ENCODE results near the gene CIITA.

The CIITA gene

DNA sequence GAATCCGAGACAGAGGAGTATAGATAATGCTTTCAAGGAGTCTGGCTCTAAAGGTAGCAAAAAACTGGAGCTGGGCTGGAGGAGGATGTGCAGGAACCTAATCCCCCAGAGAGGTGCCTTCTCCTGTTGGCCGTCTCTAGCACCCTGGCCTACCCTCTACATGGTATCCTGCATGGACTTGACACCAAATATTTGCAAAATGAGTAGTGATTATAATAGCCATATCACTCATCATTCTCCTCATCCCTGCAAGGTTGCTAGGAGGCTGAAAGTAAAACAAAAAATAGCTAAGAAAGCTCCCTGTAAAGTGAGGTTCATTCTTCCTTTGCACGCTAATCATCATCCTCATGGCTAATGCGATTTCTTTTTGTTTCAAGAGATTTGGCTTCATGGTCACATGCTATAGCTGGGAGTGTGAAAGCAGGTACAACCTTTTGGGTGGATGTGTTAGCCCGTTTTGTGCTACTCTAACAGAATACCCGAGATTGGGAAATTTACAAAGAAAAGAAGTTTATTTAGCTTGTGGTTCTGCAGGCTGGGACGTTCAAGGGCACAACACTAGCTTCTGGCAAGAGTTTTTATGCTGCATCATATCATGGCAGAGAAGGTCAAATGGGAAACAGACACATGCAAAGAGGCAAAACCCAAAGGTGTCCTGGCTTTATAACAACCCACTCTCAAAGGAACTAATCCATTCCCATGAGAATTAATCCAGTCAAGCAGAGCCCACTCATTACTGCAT is 27.1 kb upstream of the CIITA start:
- no peak for DNase-seq (ENCODE audit: low spot score)

DNA sequence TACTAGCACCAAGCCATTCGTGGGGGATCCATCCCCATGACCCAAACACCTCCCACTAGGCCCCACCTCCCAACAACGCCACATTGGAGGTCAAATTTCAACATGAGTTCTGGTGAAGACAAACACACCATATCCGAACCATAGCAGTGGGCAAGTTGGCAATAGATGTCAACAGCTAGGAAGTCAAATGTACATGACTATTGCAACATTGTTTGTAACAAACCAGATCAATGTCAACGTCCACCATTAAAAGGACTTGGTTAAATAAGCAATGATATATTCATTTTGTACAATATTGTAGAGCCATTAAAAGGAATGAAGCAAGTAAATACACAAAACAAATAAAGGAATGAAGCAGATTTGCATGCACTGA is 26.5 kb upstream of the CIITA start:
- no peak for DNase-seq (ENCODE audit: low spot score)

DNA sequence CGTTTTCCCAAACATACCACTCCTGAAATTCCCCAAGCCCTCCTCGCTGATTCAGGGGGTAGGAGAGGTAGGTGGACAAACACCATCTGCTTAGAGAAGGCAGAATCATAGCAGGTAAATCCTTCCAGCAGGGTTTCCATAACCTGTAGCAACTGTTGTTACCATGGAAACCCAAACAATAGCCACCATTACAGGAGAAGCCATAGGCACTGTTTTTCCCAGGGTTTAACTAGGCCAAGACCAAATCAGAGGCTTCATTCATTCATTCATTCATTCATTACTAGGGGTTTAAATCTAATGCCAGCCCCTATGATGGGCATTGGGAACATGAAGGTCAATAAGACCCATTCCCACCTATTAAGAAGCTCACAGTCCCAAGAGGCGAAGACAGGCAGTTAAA is 25.5 kb upstream of the CIITA start:
- DNase-seq (ENCODE audit: low spot score), result no peak

- DNase-seq (ENCODE audit: low spot score), result no peak
These were observed 24.7 kb upstream of the CIITA start for GRCh38 chr16:10852286-10852685.

DNA sequence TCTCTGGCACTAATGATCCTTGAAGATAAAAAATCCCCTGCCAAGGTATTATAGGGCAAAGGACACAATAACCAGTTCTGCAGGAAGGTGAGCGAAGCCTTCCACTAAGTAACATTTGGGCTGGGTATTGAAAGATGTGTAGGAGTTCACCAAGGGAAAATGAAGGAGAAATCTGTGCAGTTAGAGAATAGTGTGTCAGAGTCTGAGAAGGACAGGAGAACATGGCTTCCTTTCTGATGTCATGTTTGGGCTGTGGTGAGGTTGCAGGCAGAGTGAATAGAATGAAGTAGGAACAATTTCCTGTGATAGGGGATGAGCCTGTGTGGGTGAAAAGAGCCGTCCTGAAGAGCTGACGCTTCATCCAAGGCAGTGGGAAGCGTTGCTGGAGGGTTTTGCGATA is 24.1 kb upstream of the CIITA start:
- no peak for DNase-seq (ENCODE audit: low spot score)

- no peak for DNase-seq (ENCODE audit: low spot score)
These were observed 21.0 kb upstream of the CIITA start for GRCh38 chr16:10856042-10856441.

DNA sequence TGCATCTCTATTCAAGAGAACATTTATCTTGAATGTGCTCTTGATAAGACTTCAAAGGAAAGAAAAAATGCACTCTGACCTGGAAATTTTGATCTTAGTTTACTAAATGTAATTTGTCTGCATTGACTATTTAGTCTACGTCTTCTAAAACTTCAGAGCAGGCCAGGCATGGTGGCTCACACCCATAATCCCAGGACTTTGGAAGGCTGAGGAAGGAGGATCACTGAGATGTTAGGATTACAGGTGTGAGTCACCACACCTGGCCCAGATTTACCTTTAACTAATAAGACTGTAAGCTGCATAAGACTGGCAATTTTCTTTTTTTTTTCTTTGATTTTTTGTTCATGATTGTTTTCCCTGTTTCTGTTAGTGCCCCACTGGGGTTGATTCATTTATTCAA is 18.8 kb upstream of the CIITA start:
- DNase-seq (ENCODE audit: low spot score), result no peak

DNA sequence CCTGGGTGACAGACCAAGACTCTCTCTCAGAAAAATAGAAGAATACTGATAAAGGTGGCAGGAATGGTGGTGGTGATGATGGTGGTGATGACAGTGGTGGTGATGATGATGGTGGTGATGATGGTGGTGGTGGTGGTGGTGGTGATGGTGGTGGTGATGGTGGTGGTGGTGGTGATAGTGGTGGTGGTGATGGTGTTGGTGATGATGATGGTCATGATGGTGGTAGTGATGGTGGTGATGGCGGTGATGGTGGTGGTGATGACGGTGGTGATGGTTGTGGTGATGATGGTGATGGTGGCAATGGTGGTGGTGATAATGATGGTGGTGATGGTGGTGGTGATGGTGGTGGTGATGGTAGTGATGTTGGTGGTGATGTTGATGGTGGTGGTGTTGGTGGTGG is 18.0 kb upstream of the CIITA start:
- DNase-seq (ENCODE audit: low spot score), result no peak

GRCh38 chr16:10859658-10860057 is 17.3 kb upstream of the CIITA start:
- DNase-seq (ENCODE audit: low spot score), result no peak

- DNase-seq (ENCODE audit: low spot score), result no peak
These were observed 14.6 kb upstream of the CIITA start for GRCh38 chr16:10862438-10862837.

DNA sequence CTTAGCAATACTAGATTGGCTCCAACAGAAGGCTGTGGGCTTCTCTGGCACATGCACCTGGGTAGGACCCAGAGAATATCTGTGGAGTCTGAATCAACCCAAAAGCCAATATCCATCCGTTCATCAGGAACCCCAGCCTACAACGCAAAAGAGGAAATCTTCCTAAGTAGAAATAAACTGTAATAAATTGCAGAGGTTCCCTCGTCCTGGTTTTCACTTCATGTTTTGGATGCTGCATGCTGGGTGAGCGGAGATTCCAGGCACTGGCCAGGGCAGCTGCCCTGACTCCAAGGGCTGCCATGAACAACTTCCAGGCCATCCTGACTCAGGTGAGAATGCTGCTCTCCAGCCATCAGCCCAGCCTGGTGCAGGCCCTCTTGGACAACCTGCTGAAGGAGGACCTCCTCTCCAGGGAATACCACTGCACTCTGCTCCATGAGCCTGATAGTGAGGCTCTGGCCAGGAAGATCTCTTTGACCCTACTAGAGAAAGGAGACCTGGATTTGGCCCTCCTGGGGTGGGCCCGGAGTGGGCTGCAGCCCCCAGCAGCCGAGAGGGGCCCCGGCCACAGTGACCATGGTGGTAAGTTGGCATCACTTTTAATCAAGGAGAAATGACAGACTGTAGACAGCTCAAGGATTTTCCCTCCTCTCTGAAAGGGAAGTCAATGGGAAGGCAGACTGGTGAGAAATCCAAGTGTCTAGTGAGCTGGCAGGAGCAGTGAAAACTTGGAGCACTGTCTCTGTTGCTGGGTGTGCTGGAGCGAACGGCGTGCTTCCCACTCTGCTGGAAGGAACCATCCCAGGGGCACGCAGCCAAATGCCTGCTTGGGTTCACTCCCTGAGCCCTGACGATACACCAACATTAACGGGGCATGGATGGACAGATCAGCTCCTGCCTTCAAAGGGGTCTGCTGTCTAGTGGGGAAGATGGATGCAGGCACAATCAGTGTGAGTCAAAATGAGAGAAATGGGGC is 10.7 kb upstream of the CIITA start:
- no peak for DNase-seq (ENCODE audit: low spot score)

- no peak for DNase-seq (ENCODE audit: low spot score)
These were observed 9.8 kb upstream of the CIITA start for GRCh38 chr16:10867199-10867598.

DNA sequence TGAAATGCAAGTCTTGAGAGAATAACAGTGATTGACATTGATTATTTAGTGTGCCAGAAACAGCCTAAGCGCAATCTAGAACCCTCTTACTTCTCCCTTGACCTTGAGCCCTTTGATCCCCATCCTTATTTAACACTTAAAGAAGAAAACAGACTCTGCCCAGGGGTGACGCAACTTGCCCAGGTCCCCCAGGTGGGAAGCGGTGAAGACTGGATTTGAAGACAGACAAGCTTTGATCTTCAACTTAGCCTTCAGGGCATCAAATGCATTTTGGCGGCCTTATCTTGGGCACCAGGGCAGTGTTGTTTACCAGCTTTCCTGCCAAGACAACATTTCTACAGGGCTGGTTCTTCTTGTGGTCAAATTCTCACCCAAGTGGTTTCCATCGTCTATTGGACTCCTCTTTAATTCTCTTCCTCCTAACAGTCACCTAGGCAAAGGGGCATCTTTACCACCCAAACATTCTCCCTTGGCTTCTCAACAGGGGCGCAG is 8.9 kb upstream of the CIITA start:
- no peak for DNase-seq (ENCODE audit: low spot score)

DNA sequence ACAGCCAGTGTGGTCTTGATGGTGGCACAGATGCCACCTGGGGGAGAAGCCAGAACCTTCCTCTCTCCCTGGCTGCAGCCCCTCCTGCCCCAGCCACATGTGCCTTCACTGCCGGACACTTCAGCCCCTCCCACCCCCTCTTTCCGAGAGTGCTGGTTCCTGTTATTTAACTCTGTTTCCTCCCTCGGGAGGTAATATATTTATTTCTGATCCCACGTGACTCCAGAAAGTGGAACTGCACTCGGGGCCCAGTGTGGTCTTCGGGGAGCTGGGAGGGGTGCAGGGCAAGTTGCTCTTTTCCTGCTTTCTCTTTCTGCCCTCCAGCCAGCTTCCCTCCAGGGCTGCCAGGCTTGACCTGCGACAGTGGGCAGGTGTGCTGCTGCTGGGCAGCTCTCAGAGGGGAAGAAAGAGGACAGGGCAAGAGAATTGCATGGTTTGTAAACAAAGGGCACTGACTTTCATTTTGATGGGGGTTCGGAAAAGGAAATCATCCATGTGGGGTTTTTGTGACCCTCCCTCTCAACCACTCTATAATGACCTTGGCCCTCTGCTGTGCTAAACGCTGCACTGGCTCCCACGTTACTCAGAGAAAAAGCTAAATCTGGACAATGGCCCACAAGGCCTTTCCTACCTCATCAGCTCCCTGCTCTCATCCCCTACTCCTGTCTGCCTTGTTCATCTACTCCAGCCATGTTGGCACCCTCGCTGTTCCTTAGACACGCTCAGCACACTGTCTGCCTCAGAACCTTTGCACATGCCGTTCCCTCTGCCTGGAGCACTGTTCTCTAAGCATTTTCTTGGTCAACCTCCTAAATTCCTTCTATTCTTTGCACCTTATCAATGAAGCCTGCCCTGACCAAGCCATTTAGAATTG is 8.2 kb upstream of the CIITA start:
- DNase-seq (ENCODE audit: low spot score), result no peak

GRCh38 chr16:10870137-10870776 is 6.7 kb upstream of the CIITA start:
- no peak for DNase-seq (ENCODE audit: low spot score)

- no peak for DNase-seq (ENCODE audit: low spot score)
These were observed 6.2 kb upstream of the CIITA start for GRCh38 chr16:10870808-10871156.

- DNase-seq (ENCODE audit: low spot score), result peak; percentile 45
These were observed 5.6 kb upstream of the CIITA start for GRCh38 chr16:10871157-10871991.

DNA sequence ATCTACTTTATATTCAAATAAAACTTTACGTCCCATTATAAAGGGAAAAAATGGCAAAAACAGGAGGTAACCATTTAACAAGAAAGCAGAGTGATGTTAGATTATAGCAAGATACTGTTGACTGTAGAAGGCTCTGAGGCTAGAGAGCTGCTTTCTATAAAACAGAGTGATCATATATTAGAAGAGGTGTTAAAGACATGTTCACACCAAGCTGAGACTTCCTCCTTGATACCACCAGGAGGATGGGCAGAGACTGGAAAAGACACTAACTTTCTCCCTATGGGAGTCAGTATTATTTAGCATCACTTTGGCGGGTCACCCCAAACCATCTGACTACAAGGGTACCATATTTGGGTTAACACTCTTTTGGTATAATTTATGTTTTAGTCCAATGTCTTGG is 687 bp upstream of the CIITA start:
- no peak for DNase-seq (ENCODE audit: low spot score)

GRCh38 chr16:10877472-10877946 is 507 bp downstream of the CIITA start:
- DNase-seq (ENCODE audit: low spot score), result no peak

DNA sequence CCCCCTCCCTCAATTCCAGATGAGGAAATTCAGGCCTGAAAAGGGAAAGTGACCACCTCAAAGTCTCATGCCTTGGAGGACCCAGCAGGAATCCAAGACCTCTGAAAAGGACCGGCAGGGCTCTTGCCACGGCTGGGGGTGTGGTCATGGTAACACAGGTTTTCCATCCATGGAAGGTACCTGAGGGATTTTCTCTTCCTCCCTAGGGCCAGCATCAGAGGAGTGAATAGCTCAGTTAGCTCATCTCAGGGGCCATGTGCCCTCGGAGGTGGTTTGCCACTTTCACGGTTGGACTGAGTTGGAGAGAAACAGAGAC is 1.3 kb downstream of the CIITA start:
- DNase-seq (ENCODE audit: low spot score), result no peak
